Measurements from ENCODE around the gene GPR18. TPM values are rescaled to one million over a fixed set of nuclear protein-coding genes. Genes with fewer than 3 reads are reported as not detected.

The GPR18 gene
- total RNA-seq, 1 donor from 2014 or later = 0.59 TPM

DNA sequence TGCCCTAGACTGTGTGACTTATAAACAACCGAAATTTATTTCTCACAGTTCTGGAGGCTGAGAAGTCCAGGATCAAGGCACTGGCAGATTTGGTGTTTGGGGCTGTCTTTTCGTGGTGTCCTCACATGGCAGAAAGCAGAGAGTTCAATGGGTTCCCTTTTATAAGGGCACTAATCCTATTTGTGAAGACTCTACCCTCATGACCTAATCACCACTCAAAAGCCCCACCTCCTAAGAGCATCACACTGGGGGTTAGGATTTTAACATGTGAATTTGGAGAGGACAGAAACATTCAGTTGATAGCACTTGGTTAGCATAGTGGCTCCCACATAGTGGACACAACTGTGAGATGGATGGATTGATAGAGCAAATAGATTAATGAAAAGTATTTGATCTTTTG is 21.5 kb upstream of the GPR18 start:
- Mint-ChIP-seq H3K4me1 (ENCODE audit: low read depth, unreplicated experiment) (peaks cover 29% of the 10 kb centered on the region), H3K4me3 (ENCODE audit: unreplicated experiment) (no peak overlapping the region), H3K36me3 (ENCODE audit: low read depth, unreplicated experiment) (no peaks in the 10 kb centered on the region), H3K9me3 (ENCODE audit: unreplicated experiment) (no peaks in the 10 kb centered on the region), H3K27ac (ENCODE audit: unreplicated experiment) (no peak overlapping the region), H3K27me3 (ENCODE audit: low read depth, unreplicated experiment) (no peaks in the 10 kb centered on the region)
- H3K4me3 ChIP-seq (ENCODE audit: insufficient read depth, low read depth, low read length) = no peak overlapping the region
- no peak overlapping the region for H3K4me2 ChIP-seq (ENCODE audit: low read length)
- H3K36me3 ChIP-seq (ENCODE audit: insufficient read depth, low read length) = no peaks in the 10 kb centered on the region
- no peak overlapping the region for H2AFZ ChIP-seq (ENCODE audit: low read depth, low read length)
- no peak for FAIRE-seq
- DNase-seq (ENCODE audit: low read depth) = no peak
- no peak for TF ChIP-seq EZH2 (IDR thresholded peaks at IDR 0.05; ENCODE audit: insufficient read depth, low read length)
- TF ChIP-seq, protein P1, sequence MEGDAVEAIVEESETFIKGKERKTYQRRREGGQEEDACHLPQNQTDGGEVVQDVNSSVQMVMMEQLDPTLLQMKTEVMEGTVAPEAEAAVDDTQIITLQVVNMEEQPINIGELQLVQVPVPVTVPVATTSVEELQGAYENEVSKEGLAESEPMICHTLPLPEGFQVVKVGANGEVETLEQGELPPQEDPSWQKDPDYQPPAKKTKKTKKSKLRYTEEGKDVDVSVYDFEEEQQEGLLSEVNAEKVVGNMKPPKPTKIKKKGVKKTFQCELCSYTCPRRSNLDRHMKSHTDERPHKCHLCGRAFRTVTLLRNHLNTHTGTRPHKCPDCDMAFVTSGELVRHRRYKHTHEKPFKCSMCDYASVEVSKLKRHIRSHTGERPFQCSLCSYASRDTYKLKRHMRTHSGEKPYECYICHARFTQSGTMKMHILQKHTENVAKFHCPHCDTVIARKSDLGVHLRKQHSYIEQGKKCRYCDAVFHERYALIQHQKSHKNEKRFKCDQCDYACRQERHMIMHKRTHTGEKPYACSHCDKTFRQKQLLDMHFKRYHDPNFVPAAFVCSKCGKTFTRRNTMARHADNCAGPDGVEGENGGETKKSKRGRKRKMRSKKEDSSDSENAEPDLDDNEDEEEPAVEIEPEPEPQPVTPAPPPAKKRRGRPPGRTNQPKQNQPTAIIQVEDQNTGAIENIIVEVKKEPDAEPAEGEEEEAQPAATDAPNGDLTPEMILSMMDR (IDR thresholded peaks at IDR 0.05; ENCODE audit: insufficient read depth, low read depth, low read length) = no peak
- H3K79me2 ChIP-seq (ENCODE audit: insufficient read depth, low read length) = peaks cover 5% of the 10 kb centered on the region
- no peaks in the 10 kb centered on the region for H3K27me3 ChIP-seq (ENCODE audit: insufficient read depth, low read length)
- no peak overlapping the region for H3K9ac ChIP-seq (ENCODE audit: low read length)
- peaks cover 6% of the 10 kb centered on the region for H3K4me1 ChIP-seq (ENCODE audit: insufficient read depth, low read length)
- H4K20me1 ChIP-seq (ENCODE audit: insufficient read depth, low read length) = peaks cover 16% of the 10 kb centered on the region
- H3K9me3 ChIP-seq (ENCODE audit: insufficient read depth, low read depth, low read length) = no peaks in the 10 kb centered on the region
- no peak overlapping the region for H3K27ac ChIP-seq (ENCODE audit: low read depth, low read length)

- no peak for FAIRE-seq
- Histone ChIP-seq H3K36me3 (ENCODE audit: insufficient read depth, low read length) (no peaks in the 10 kb centered on the region), H3K27me3 (ENCODE audit: insufficient read depth, low read length) (no peaks in the 10 kb centered on the region), H3K4me2 (ENCODE audit: low read length) (no peak overlapping the region), H2AFZ (ENCODE audit: low read depth, low read length) (no peak overlapping the region), H3K79me2 (ENCODE audit: insufficient read depth, low read length) (peaks cover 3% of the 10 kb centered on the region), H3K9ac (ENCODE audit: low read length) (no peak overlapping the region), H3K27ac (ENCODE audit: low read depth, low read length) (no peak overlapping the region), H4K20me1 (ENCODE audit: insufficient read depth, low read length) (peaks cover 16% of the 10 kb centered on the region), H3K4me1 (ENCODE audit: insufficient read depth, low read length) (peaks cover 6% of the 10 kb centered on the region), H3K4me3 (ENCODE audit: insufficient read depth, low read depth, low read length) (no peak overlapping the region), H3K9me3 (ENCODE audit: insufficient read depth, low read depth, low read length) (no peaks in the 10 kb centered on the region)
- Mint-ChIP-seq H3K36me3 (ENCODE audit: low read depth, unreplicated experiment) (no peaks in the 10 kb centered on the region), H3K4me3 (ENCODE audit: unreplicated experiment) (no peak overlapping the region), H3K27ac (ENCODE audit: unreplicated experiment) (peak overlapping the region; percentile 53), H3K9me3 (ENCODE audit: unreplicated experiment) (no peaks in the 10 kb centered on the region), H3K4me1 (ENCODE audit: low read depth, unreplicated experiment) (peaks cover 27% of the 10 kb centered on the region), H3K27me3 (ENCODE audit: low read depth, unreplicated experiment) (no peaks in the 10 kb centered on the region)
- no peak for DNase-seq (ENCODE audit: low read depth)
- no peak for TF ChIP-seq EZH2 (IDR thresholded peaks at IDR 0.05; ENCODE audit: insufficient read depth, low read length)
- TF ChIP-seq, protein P1 (IDR thresholded peaks at IDR 0.05; ENCODE audit: insufficient read depth, low read depth, low read length) = no peak
These were observed 20.7 kb upstream of the GPR18 start for GRCh38 chr13:99278843-99279242.

DNA sequence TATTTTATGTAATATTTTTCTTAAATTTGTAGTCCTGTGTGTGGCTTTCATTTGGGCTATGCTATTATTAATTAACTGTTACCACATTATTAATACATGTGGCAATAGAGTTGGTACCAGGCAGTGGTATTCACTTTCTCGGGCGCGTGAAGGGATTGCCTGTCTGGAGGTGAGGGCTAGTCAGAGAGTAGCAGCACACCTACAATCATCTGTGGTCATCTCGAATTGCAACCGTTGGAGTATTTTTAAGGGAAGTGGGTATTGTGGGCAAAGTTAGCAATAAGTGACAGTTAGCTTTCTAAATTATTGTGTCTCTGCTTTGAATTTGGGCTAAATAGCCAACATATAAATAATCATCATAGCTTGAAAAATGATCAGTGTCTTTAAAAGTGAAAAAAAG is 20.0 kb upstream of the GPR18 start:
- Histone ChIP-seq H3K4me2 (ENCODE audit: low read length) (no peak overlapping the region), H3K79me2 (ENCODE audit: insufficient read depth, low read length) (peaks cover 6% of the 10 kb centered on the region), H3K36me3 (ENCODE audit: insufficient read depth, low read length) (no peaks in the 10 kb centered on the region), H3K9me3 (ENCODE audit: insufficient read depth, low read depth, low read length) (no peaks in the 10 kb centered on the region), H3K27me3 (ENCODE audit: insufficient read depth, low read length) (no peaks in the 10 kb centered on the region), H4K20me1 (ENCODE audit: insufficient read depth, low read length) (peaks cover 20% of the 10 kb centered on the region), H3K4me1 (ENCODE audit: insufficient read depth, low read length) (peaks cover 6% of the 10 kb centered on the region), H2AFZ (ENCODE audit: low read depth, low read length) (no peak overlapping the region), H3K4me3 (ENCODE audit: insufficient read depth, low read depth, low read length) (no peak overlapping the region), H3K27ac (ENCODE audit: low read depth, low read length) (no peak overlapping the region), H3K9ac (ENCODE audit: low read length) (no peak overlapping the region)
- TF ChIP-seq, protein P1 (IDR thresholded peaks at IDR 0.05; ENCODE audit: insufficient read depth, low read depth, low read length) = no peak
- TF ChIP-seq EZH2 (IDR thresholded peaks at IDR 0.05; ENCODE audit: insufficient read depth, low read length) = no peak
- peaks cover 25% of the 10 kb centered on the region for H3K4me1 Mint-ChIP-seq (ENCODE audit: low read depth, unreplicated experiment)
- no peak overlapping the region for H3K27ac Mint-ChIP-seq (ENCODE audit: unreplicated experiment)
- FAIRE-seq = no peak
- no peaks in the 10 kb centered on the region for H3K27me3 Mint-ChIP-seq (ENCODE audit: low read depth, unreplicated experiment)
- DNase-seq (ENCODE audit: low read depth) = no peak
- no peak overlapping the region for H3K4me3 Mint-ChIP-seq (ENCODE audit: unreplicated experiment)
- no peaks in the 10 kb centered on the region for H3K9me3 Mint-ChIP-seq (ENCODE audit: unreplicated experiment)
- no peaks in the 10 kb centered on the region for H3K36me3 Mint-ChIP-seq (ENCODE audit: low read depth, unreplicated experiment)

Data from astrocyte (in vitro differentiated cells and primary cell).